HEK293 (cell line): ENCODE measurements around the gene CRTAC1.

Experiments
- ATF2 ChIP-seq: fragments of 450-650 bp; formaldehyde crosslinking; IDR thresholded peaks from 2 replicates; pipeline ENCODE4 v1.5.1; 2016; ENCODE audit warnings: missing biosample characterization, missing genetic modification characterization, low read depth
- CTCF ChIP-seq: fragments of 450-650 bp; formaldehyde crosslinking; IDR thresholded peaks from 2 replicates; pipeline ENCODE4 v1.5.1; 2016; ENCODE audit warnings: missing biosample characterization, missing genetic modification characterization
- EGR2 ChIP-seq: fragments of 450-650 bp; formaldehyde crosslinking; IDR thresholded peaks from 2 replicates; pipeline ENCODE4 v1.5.1; 2016; ENCODE audit warnings: low read depth, missing biosample characterization, missing genetic modification characterization
- SCRT1 ChIP-seq: fragments of 450-650 bp; formaldehyde crosslinking; IDR thresholded peaks from 2 replicates; pipeline ENCODE4 v1.5.1; 2016; ENCODE audit warnings: missing biosample characterization, missing genetic modification characterization, borderline replicate concordance
- ZNF140 ChIP-seq: fragments of 450-650 bp; formaldehyde crosslinking; IDR thresholded peaks from 2 replicates; pipeline ENCODE4 v1.5.1; 2016; ENCODE audit warnings: missing biosample characterization, missing genetic modification characterization
- ZNF175 ChIP-seq: fragments of 450-650 bp; formaldehyde crosslinking; IDR thresholded peaks from 2 replicates; pipeline ENCODE4 v1.5.1; 2016; ENCODE audit warnings: missing biosample characterization, missing genetic modification characterization
- ZNF239 ChIP-seq: fragments of 450-650 bp; formaldehyde crosslinking; IDR thresholded peaks from 2 replicates; pipeline ENCODE4 v1.5.1; 2016; ENCODE audit warnings: missing biosample characterization, missing genetic modification characterization
- ZNF311 ChIP-seq: fragments of 450-650 bp; formaldehyde crosslinking; IDR thresholded peaks from 2 replicates; pipeline ENCODE4 v1.5.1; 2017; ENCODE audit warnings: missing biosample characterization, missing genetic modification characterization, borderline replicate concordance
- ZNF433 ChIP-seq: fragments of 450-650 bp; formaldehyde crosslinking; IDR thresholded peaks from 2 replicates; pipeline ENCODE4 v1.5.1; 2016; ENCODE audit warnings: missing biosample characterization, missing genetic modification characterization, low read depth
- ZNF830 ChIP-seq: fragments of 450-650 bp; IDR thresholded peaks from 2 replicates; pipeline ENCODE4 v1.5.0; 2018; ENCODE audit warnings: missing biosample characterization, missing genetic modification characterization, low read depth, mild to moderate bottlenecking, moderate library complexity
- ZNF837 ChIP-seq: fragments of 450-650 bp; formaldehyde crosslinking; IDR thresholded peaks from 2 replicates; pipeline ENCODE4 v1.5.1; 2016; ENCODE audit warnings: missing biosample characterization, missing genetic modification characterization
- ZSCAN30 ChIP-seq: fragments of 450-650 bp; IDR thresholded peaks from 2 replicates; pipeline ENCODE4 v1.5.1; 2018; ENCODE audit warnings: missing biosample characterization, mild to moderate bottlenecking, missing genetic modification characterization, moderate library complexity

- TF ChIP-seq ZNF311 (tag by site-specific recombination) (no peak), ZNF175 (tag by site-specific recombination) (no peak), ZNF433 (no peak), EGR2 (no peak), CTCF (tag by site-specific recombination) (peak; percentile 48; the same call in 1 of the 2 replicates), ZNF239 (tag by site-specific recombination) (no peak), ZNF837 (no peak), ATF2 (tag by site-specific recombination) (no peak), SCRT1 (tag by site-specific recombination) (no peak), ZNF140 (tag by site-specific recombination) (no peak), ZNF830 (tag by site-specific recombination) (no peak), ZSCAN30 (tag by site-specific recombination) (no peak)
Measured at GRCh38 chr10:97876402-97876801, 154.0 kb downstream of the CRTAC1 start.
